GM19372 (cell line): ENCODE data around the gene FUS.
"Not testable (repeated sequence)": the region's sequence is repeated elsewhere in the genome, so short reads cannot be mapped to it uniquely, and the experiment has no call there.

ENCODE experiments used
- ATAC-seq: cut with Tn5 transposase; IDR thresholded peaks from one replicate; pipeline ENCODE4 v1.9.1; 2021; ENCODE audit warnings: mild to moderate bottlenecking, low read depth, moderate library complexity; ENCODE audit not compliant: unreplicated experiment

The FUS gene

DNA sequence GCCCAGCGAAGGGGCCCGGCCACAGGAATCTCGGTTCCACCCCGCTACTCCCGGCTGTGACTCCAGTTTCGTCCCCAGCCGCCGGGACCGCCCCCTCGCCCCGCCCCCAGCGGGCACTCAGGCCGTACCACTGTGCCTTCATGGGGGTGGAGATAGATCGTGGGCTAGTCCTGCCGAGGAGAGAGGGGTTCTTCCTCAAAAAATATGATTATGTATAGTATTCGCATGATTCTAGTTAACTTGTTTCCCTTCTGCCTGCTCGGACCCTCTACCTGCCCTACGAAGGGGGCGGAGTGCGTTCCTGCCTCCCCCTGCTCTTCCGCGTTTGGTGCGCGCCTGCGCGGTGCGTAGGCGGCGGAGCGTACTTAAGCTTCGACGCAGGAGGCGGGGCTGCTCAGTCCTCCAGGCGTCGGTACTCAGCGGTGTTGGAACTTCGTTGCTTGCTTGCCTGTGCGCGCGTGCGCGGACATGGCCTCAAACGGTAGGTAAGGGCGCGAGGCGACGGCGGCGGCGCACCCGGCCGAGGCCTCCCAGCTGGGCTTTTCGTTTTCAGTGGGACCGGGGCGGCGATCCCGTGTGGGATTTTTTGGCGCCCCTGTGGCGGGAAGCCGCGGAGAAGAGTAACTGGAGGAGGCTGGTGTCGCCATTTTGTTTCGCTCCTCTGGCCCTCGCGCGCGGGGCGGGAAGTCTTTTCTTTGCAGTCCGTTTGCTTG, at the start of gene FUS:
Gene FUS, plus strand, starts transcription at position 393 of the 713 bp plus-strand sequence. Its CDS starts 76 bp downstream, at position 469.
- peak; percentile 49 for ATAC-seq

DNA sequence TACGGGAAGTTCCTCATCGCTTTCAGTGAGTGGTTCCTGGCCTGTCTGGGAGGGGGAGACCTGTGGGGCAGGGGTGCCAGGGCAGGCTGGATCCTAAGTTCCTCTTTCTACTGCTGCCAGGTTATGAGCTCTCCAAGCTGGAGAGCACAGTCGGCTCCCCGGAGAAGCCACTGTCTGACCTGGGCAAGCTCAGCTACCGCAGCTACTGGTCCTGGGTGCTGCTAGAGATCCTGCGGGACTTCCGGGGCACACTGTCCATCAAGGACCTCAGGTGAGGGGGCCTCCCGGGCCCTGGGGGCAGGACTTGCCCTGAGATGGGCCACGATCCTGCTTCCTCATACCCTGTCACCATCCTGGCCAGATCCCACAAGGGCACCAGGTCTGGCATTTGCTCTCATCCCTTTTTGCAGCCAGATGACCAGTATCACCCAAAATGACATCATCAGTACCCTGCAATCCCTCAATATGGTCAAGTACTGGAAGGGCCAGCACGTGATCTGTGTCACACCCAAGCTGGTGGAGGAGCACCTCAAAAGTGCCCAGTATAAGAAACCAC, 49.5 kb upstream of the FUS start:
- ATAC-seq: no peak

DNA sequence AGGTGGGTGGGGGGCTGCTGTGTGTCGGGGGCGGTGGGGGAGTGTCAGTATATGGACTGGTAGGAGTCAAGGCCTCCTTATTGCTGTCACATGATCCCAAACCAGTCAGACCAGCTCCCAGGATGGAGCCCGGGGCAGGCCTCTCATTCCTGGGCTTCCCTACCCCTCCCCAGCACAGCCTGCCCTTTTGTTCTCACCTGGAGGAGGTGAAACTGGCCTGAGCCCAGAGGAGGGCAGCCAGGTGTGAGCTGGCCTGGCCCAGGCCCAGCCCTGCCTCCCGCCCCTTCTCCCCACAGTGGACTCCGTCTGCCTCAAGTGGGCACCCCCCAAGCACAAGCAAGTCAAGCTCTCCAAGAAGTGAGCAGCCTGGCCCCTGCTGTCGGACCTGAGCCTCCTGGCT, 49.0 kb upstream of the FUS start:
- no peak for ATAC-seq

DNA sequence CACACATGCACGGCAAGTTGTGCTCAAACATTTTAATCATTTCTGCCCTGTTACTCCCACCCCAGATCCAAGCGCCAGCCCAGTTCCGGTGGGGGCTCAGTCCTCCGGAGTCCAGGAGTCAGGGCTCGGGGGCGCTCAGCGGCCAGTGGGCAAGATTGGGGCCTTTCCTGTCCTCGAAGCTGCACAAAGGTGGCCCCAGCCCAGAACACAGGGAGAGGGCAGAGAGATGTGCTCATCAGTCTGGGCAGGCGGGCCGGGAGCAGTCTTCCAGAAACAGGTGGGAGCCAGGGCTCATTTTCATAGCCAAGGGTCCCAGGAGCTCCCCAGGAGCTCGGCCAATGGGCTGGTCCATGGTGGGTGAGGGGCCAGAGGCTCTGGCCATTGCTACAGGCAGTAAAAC, 48.5 kb upstream of the FUS start:
- no peak for ATAC-seq

DNA sequence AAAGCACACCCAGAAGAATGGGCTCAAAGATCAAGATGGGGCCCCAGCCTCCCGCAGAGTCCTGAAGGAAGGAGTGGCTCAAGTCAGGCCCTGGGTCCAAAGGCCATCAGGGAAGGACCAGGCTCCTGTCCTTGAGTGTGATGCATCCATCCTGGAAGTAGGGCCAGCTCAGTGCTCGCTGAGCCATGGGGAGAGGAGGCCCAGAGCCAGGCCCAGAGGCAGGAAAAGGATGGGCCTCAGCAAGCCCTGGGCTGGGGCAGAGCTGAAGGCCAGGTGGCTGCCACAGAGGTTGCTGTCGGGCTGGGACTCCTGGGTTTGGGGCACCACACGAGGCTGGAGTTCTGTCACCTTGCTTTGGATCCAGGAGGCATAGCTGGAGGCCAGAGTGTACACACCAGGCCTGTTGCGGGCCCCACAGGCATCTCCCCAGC, 48.1 kb upstream of the FUS start:
- no peak for ATAC-seq

GRCh38 chr16:31132303-31132979, 47.5 kb upstream of the FUS start:
- no peak for ATAC-seq

GRCh38 chr16:31133046-31133501, 46.9 kb upstream of the FUS start:
- no peak for ATAC-seq

DNA sequence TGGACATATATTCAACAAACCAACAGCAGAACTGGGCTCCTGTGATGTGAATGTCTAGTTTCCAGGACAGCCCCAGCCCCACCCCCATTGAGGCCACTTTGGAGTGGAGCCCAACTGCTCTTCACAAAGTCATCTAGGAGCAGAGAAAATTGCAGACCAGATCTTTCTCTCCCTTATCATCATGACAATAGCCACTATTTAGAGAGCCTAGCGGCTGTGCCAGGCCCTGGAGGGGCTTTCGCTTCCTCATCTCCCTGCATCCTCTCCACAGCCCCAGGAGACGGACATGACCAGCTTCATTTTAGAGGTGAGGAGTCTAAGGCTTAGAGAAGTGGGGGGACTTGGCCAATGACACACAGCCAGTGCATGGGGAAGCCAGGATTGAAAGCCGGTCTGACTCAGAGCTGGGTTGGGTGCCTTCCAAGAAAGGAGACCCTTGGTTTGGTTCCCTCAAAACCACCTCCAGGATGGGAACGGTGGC, 45.8 kb upstream of the FUS start:
- no peak for ATAC-seq

GRCh38 chr16:31134625-31135534, 45.1 kb upstream of the FUS start:
- ATAC-seq: no peak

GRCh38 chr16:31135535-31136286, 44.2 kb upstream of the FUS start, which contains the start of gene PRSS8:
Gene PRSS8 (minus strand): TSS chr16:31135727. CDS start chr16:31135498, 229 bp downstream.
- no peak for ATAC-seq

GRCh38 chr16:31136287-31136662, 43.7 kb upstream of the FUS start:
- ATAC-seq: no peak

DNA sequence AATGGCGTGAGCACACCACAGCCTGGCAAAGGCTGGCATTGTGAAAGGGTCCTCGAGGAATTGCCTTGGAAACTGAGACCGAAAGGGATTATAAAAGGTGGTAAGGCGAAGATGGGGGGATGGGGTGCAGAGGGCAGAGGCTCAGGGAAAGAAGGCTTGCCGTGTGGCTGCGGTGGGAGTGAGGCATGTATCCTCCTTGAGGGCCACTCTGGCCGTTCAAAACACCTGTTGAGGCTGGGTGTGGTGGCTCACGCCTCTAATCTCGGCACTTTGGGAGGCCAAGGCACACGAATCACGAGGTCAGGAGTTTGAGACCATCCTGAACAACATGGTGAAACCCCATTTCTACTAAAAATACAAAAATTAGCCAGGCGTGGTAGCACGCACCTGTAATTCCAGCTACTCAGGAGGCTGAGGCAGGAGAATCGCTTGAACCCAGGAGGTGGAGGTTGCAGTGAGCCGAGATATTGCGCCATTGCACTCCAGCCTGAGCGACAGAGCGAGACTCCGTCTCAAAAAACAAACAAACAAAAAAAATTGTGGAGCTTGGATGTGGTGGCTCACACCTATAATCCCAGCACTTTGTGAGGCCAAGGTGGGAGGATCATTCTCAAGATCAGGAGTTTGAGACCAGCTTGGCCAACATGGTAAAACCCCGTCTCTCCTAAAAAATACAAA, 43.0 kb upstream of the FUS start:
- ATAC-seq: not testable (repeated sequence)

- no peak for ATAC-seq
These were observed 41.0 kb upstream of the FUS start for GRCh38 chr16:31138621-31139578.

DNA sequence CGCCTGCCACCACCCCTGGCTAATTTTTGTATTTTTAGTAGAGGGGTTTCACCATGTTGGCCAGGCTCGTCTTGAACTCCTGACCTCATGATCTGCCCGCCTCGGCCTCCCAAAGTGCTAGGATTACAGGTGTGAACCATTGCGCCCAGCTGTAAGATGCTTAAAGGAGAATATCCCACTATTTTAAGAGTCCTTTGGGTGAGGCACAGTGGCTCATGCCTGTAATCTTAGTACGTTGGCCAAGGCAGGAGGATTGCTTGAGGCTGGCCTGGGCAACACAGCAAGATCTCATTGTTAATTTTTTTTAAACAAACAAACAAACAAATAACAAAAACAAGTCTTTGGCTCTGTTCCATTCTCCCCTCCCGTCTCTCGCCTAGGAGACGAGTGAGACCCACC, 38.9 kb upstream of the FUS start:
- ATAC-seq: not testable (repeated sequence)

DNA sequence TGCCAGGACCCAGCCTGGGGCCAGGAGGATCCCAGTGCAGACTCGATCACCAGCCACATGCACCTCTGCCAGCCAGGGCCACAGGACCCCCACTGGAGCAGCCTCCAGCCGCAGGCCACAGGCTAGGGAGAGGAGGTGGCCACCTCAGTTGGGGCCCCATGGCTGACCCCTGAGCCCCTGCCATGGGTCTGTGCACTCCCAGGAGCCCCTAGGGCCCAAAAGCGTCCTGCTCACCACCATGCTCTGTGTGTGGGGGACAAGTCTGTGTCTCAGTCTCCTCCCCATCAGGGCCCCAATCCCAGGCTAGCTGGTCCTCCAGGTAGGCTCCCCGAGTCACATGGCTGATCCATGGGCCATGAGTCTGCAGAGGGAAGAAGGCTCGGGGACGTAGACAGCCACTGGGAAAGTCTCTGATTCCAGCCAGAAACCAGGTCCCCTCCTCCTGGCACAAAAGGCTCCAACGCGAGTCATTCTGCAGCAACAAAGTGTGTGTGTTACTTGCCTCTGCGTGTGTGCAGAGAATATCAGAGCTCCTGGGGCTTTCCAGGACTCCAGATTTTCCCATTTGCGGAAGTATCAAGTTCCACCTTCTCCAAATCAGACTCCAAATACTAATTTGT, 38.3 kb upstream of the FUS start:
- no peak for ATAC-seq

DNA sequence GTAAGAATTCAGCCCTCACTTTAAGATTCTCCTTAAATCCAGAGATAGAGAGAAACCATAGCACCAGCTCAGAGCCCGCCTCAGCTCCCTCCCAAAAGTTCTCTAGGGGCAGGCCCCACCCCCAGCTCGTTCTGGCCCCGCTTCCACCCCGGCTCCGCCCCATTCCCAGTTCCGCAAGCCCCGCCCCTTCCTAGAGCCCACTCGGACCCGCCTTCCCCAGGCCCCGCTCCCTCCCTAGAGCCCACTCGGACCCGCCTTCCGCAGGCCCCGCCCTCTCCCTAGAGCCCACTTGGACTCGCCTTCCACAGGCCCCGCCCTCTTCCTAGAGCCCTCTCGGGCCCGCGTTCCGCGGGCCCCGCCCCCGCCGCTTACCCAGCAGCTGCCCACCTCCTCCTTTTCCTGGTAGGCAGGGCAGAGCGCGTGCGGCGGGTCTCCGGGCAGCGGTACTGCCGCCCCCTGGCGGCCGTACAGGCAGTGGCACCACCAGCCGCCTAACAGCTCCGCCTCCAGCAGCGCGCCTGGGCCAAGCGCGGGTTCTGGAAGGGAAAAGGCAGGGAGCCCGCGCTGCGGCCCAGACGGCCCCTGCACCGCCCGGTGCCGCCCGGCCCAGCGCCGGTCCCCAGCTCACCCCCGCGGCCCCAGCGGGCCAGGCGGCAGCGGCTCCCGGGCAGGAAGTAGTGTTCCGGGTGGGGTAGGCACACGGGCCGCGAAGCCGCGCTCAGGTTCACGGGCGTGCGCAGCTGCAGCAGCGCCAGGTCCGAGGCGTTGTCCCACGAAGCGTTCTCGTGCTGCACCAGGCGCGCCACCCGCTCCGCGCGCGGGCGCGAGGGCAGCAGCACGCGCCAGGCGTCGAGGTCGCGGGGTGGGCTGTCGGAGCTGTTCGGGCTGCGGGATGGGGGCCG, 37.6 kb upstream of the FUS start:
- ATAC-seq: peak; percentile 84
